ENCODE results near the gene HTRA3.
"Not testable (repeated sequence)": the region's sequence is repeated elsewhere in the genome, so short reads cannot be mapped to it uniquely, and the experiment has no call there.

HTRA3 gene

GRCh38 chr4:8338351-8338961 is 68.9 kb downstream of the HTRA3 start:
- Histone ChIP-seq H3K9ac (ENCODE audit: low read length) (no peak overlapping the region), H3K27me3 (ENCODE audit: low read length) (no peaks in the 10 kb centered on the region), H3K4me3 (ENCODE audit: insufficient read depth, low read length, poor library complexity, severe bottlenecking) (no peak overlapping the region), H4K20me1 (ENCODE audit: low read depth, low read length) (no peaks in the 10 kb centered on the region), H3K36me3 (ENCODE audit: low read length) (no peaks in the 10 kb centered on the region), H3K9me3 (ENCODE audit: insufficient read depth, low read length) (peaks cover 3% of the 10 kb centered on the region; the same call in 1 of the 2 replicates), H3K9me2 (replicated peaks; ENCODE audit: insufficient read depth, low read length) (no peaks in the 10 kb centered on the region), H3K27ac (ENCODE audit: low read depth, low read length) (no peak overlapping the region), H2AFZ (ENCODE audit: low read depth, low read length, severe bottlenecking) (no peak overlapping the region), H3K4me2 (ENCODE audit: low read depth, low read length, poor library complexity, severe bottlenecking) (no peak overlapping the region), H3F3A (ENCODE audit: insufficient read depth) (no peaks in the 10 kb centered on the region), H3K79me2 (ENCODE audit: insufficient read depth, low read length) (no peaks in the 10 kb centered on the region)
- TF ChIP-seq CTCF (IDR thresholded peaks at IDR 0.05; ENCODE audit: insufficient read depth, low read length, poor library complexity, severe bottlenecking) (no peak), EZH2phosphoT487 (conservative IDR thresholded peaks at IDR 0.05; ENCODE audit: low read length) (no peak)

- no peak overlapping the region for H3K4me3 ChIP-seq (ENCODE audit: insufficient read depth, low read length, poor library complexity, severe bottlenecking)
- no peaks in the 10 kb centered on the region for H3K27me3 ChIP-seq (ENCODE audit: low read length)
- H3K9me3 ChIP-seq (ENCODE audit: insufficient read depth, low read length) = peaks cover 3% of the 10 kb centered on the region; the same call in 1 of the 2 replicates
- TF ChIP-seq CTCF (IDR thresholded peaks at IDR 0.05; ENCODE audit: insufficient read depth, low read length, poor library complexity, severe bottlenecking) = no peak
- TF ChIP-seq EZH2phosphoT487 (conservative IDR thresholded peaks at IDR 0.05; ENCODE audit: low read length) = no peak
- H3K4me2 ChIP-seq (ENCODE audit: low read depth, low read length, poor library complexity, severe bottlenecking) = no peak overlapping the region
- no peaks in the 10 kb centered on the region for H3K9me2 ChIP-seq (replicated peaks; ENCODE audit: insufficient read depth, low read length)
- H3K79me2 ChIP-seq (ENCODE audit: insufficient read depth, low read length) = no peaks in the 10 kb centered on the region
- no peak overlapping the region for H3K27ac ChIP-seq (ENCODE audit: low read depth, low read length)
- no peak overlapping the region for H3K9ac ChIP-seq (ENCODE audit: low read length)
- H3F3A ChIP-seq (ENCODE audit: insufficient read depth) = no peaks in the 10 kb centered on the region
- H4K20me1 ChIP-seq (ENCODE audit: low read depth, low read length) = no peaks in the 10 kb centered on the region
- H2AFZ ChIP-seq (ENCODE audit: low read depth, low read length, severe bottlenecking) = no peak overlapping the region
- no peaks in the 10 kb centered on the region for H3K36me3 ChIP-seq (ENCODE audit: low read length)
These were observed 71.3 kb downstream of the HTRA3 start for GRCh38 chr4:8340781-8341241.

GRCh38 chr4:8341281-8341680 is 71.7 kb downstream of the HTRA3 start:
- not testable (repeated sequence) for H3K9me3 ChIP-seq (ENCODE audit: insufficient read depth, low read length); H3K4me2 ChIP-seq (ENCODE audit: low read depth, low read length, poor library complexity, severe bottlenecking); H4K20me1 ChIP-seq (ENCODE audit: low read depth, low read length); H2AFZ ChIP-seq (ENCODE audit: low read depth, low read length, severe bottlenecking); H3K79me2 ChIP-seq (ENCODE audit: insufficient read depth, low read length); H3F3A ChIP-seq (ENCODE audit: insufficient read depth); H3K27ac ChIP-seq (ENCODE audit: low read depth, low read length); H3K4me3 ChIP-seq (ENCODE audit: insufficient read depth, low read length, poor library complexity, severe bottlenecking); H3K9ac ChIP-seq (ENCODE audit: low read length); H3K36me3 ChIP-seq (ENCODE audit: low read length); H3K27me3 ChIP-seq (ENCODE audit: low read length); H3K9me2 ChIP-seq (replicated peaks; ENCODE audit: insufficient read depth, low read length)

GRCh38 chr4:8341691-8342090 is 72.1 kb downstream of the HTRA3 start:
- Histone ChIP-seq H3K79me2 (ENCODE audit: insufficient read depth, low read length) (no peaks in the 10 kb centered on the region), H3K27me3 (ENCODE audit: low read length) (no peaks in the 10 kb centered on the region), H3K9me3 (ENCODE audit: insufficient read depth, low read length) (no peaks in the 10 kb centered on the region), H3K36me3 (ENCODE audit: low read length) (no peaks in the 10 kb centered on the region), H2AFZ (ENCODE audit: low read depth, low read length, severe bottlenecking) (no peak overlapping the region), H3K4me3 (ENCODE audit: insufficient read depth, low read length, poor library complexity, severe bottlenecking) (no peak overlapping the region), H4K20me1 (ENCODE audit: low read depth, low read length) (no peaks in the 10 kb centered on the region), H3K4me2 (ENCODE audit: low read depth, low read length, poor library complexity, severe bottlenecking) (no peak overlapping the region), H3K9ac (ENCODE audit: low read length) (no peak overlapping the region), H3K9me2 (replicated peaks; ENCODE audit: insufficient read depth, low read length) (no peaks in the 10 kb centered on the region), H3K27ac (ENCODE audit: low read depth, low read length) (no peak overlapping the region), H3F3A (ENCODE audit: insufficient read depth) (no peaks in the 10 kb centered on the region)
- TF ChIP-seq EZH2phosphoT487 (conservative IDR thresholded peaks at IDR 0.05; ENCODE audit: low read length) (no peak), CTCF (IDR thresholded peaks at IDR 0.05; ENCODE audit: insufficient read depth, low read length, poor library complexity, severe bottlenecking) (no peak)

All from SU-DHL-6 (cell line).